Liver (tissue), 9 donors: ENCODE data around the gene WDR48. TPM values are rescaled to one million over a fixed set of nuclear protein-coding genes. Genes with fewer than 3 reads are reported as not detected.

Experiments
- DNase-seq: peaks from one replicate; pipeline ENCODE4 v3.0.0-alpha.2; 2017; ENCODE audit warnings: low spot score
- H3K27ac ChIP-seq, 2 donors: one replicate each; pipeline ENCODE4 v1.7.0; 2013; ENCODE audit warnings: inconsistent platforms in 2 of 2, low read length in 2 of 2, control low read depth in 1 of 2, low read depth in 1 of 2, mild to moderate bottlenecking in 1 of 2
- H3K27me3 ChIP-seq, 4 donors: one replicate each; pipeline versions ENCODE4 v1.6.1 to v1.7.0; 2013; ENCODE audit warnings: low read length in 3 of 4, inconsistent platforms in 1 of 4, mild to moderate bottlenecking in 1 of 4, moderate library complexity in 1 of 4; ENCODE audit not compliant: control insufficient read depth in 4 of 4, insufficient read depth in 4 of 4
- H3K36me3 ChIP-seq, 4 donors: one replicate each; pipeline versions ENCODE4 v1.6.1 to v1.7.0; 2013; ENCODE audit warnings: low read length in 3 of 4, mild to moderate bottlenecking in 3 of 4, low read depth in 1 of 4, moderate library complexity in 1 of 4; ENCODE audit not compliant: control insufficient read depth in 4 of 4, insufficient read depth in 3 of 4
- H3K4me1 ChIP-seq, 4 donors: one replicate each; pipeline versions ENCODE4 v1.6.1 to v1.7.0; 2013; ENCODE audit warnings: low read length in 3 of 4, mild to moderate bottlenecking in 3 of 4, moderate library complexity in 1 of 4; ENCODE audit not compliant: control insufficient read depth in 4 of 4, insufficient read depth in 4 of 4
- H3K4me3 ChIP-seq, 3 donors: one replicate each; pipeline versions ENCODE4 v1.6.1 to v1.7.0; 2013; ENCODE audit warnings: low read length in 3 of 3, control low read depth in 1 of 3, low read depth in 1 of 3, mild to moderate bottlenecking in 1 of 3
- H3K9ac ChIP-seq, 2 donors: one replicate each; pipeline ENCODE4 v1.7.0; 2013; ENCODE audit warnings: low read length in 2 of 2, mild to moderate bottlenecking in 2 of 2, moderate library complexity in 2 of 2, control low read depth in 1 of 2, low read depth in 1 of 2
- H3K9me3 ChIP-seq, 4 donors: one replicate each; pipeline versions ENCODE4 v1.6.1 to v1.7.0; 2013; ENCODE audit warnings: low read length in 3 of 4; ENCODE audit not compliant: control insufficient read depth in 4 of 4
- CTCF ChIP-seq: fragments of 150-350 bp; IDR thresholded peaks from 2 replicates; pipeline ENCODE4 v1.5.1; 2017; ENCODE audit warnings: improper control_type of control experiment, low read depth, low read length; ENCODE audit not compliant: missing input control
- EGR1 ChIP-seq, 2 donors: IDR thresholded peaks; 2 replicates each; pipeline ENCODE4 v1.6.1; 2016 to 2018; ENCODE audit warnings: antibody characterized with exemption in 2 of 2, low read depth in 2 of 2
- FOXA1 ChIP-seq: IDR thresholded peaks from 2 replicates; pipeline ENCODE4 v1.6.1; 2016; ENCODE audit warnings: antibody characterized with exemption
- FOXA2 ChIP-seq: IDR thresholded peaks from 2 replicates; pipeline ENCODE4 v1.6.1; 2016; ENCODE audit warnings: antibody characterized with exemption
- GABPA ChIP-seq, 2 donors: IDR thresholded peaks in 1 of 2; conservative IDR thresholded peaks in 1 of 2; 2 replicates each; pipeline ENCODE4 v1.6.1; 2016; ENCODE audit warnings: antibody characterized with exemption in 2 of 2, mild to moderate bottlenecking in 1 of 2, moderate library complexity in 1 of 2
- HNF4A ChIP-seq, 2 donors: conservative IDR thresholded peaks; 2 replicates each; pipeline ENCODE4 v1.6.1; 2016; ENCODE audit warnings: antibody characterized with exemption in 2 of 2, mild to moderate bottlenecking in 2 of 2
- MAX ChIP-seq: IDR thresholded peaks from 2 replicates; pipeline ENCODE4 v1.6.1; 2016; ENCODE audit warnings: antibody characterized with exemption
- NR2F2 ChIP-seq: IDR thresholded peaks from 2 replicates; pipeline ENCODE4 v1.6.1; 2016; ENCODE audit warnings: antibody characterized with exemption
- RAD21 ChIP-seq, 2 donors: IDR thresholded peaks; 2 replicates each; pipeline ENCODE4 v1.6.1; 2016; ENCODE audit warnings: antibody characterized with exemption in 2 of 2, mild to moderate bottlenecking in 2 of 2
- REST ChIP-seq: IDR thresholded peaks from 2 replicates; pipeline ENCODE4 v1.6.1; 2016; ENCODE audit warnings: antibody characterized with exemption, mild to moderate bottlenecking
- RXRA ChIP-seq, 2 donors: IDR thresholded peaks; 2 replicates each; pipeline ENCODE4 v1.6.1; 2017 to 2018; ENCODE audit warnings: antibody characterized with exemption in 2 of 2, mild to moderate bottlenecking in 1 of 2
- SP1 ChIP-seq: IDR thresholded peaks from 2 replicates; pipeline ENCODE4 v1.6.1; 2018; ENCODE audit warnings: antibody characterized with exemption, mild to moderate bottlenecking
- TAF1 ChIP-seq: conservative IDR thresholded peaks from 2 replicates; pipeline ENCODE4 v1.6.1; 2016; ENCODE audit warnings: antibody characterized with exemption, mild to moderate bottlenecking
- YY1 ChIP-seq: IDR thresholded peaks from 2 replicates; pipeline ENCODE4 v1.6.1; 2016; ENCODE audit warnings: antibody characterized with exemption, mild to moderate bottlenecking
- WGBS: extraction: QIAGEN DNeasy Blood & Tissue Kit; methylation state at CpG from one replicate; pipeline ENCODE4 v1.1.7; 2013; 5-methylcytosine and 5-hydroxymethylcytosine counted together
- polyA plus RNA-seq, 2 donors: library from polyadenylated mRNA; stranded (reverse) in 1 of 2; unstranded in 1 of 2; fragments of 200-250 nt in 1 of 2; fragments of >200 nt in 1 of 2; fragmentation: Nextera tagmentation in 1 of 2; extraction: Ambion mirVana in 1 of 2; gene quantifications; one replicate each; pipeline versions ENCODE4 v1.2.1 to v1.2.3, GENCODE V29; 2013 to 2015
- total RNA-seq, 2 donors: library from RNA; depleted of rRNA; stranded (reverse); fragments of >200 nt; gene quantifications; one replicate each; pipeline ENCODE4 v1.2.3, GENCODE V29; 2014
- TF ChIP-seq, protein P1 (sequence below): IDR thresholded peaks from 2 replicates; pipeline ENCODE4 v1.6.1; 2016; ENCODE audit warnings: antibody characterized with exemption
- TF ChIP-seq, protein P2 (sequence below): IDR thresholded peaks from 2 replicates; pipeline ENCODE4 v1.6.1; 2016; ENCODE audit warnings: antibody characterized with exemption
- donor health status: healthy.
- donor health status: healthy.
- donor health status: healthy.
- donor health status: healthy.
- donor health status: healthy.

The WDR48 gene
- total and polyA plus RNA-seq, 4 donors: 8.0 to 24.9 (median 16.5) TPM

GRCh38 chr3:39112535-39112934, 60.7 kb downstream of the WDR48 start:
- Histone ChIP-seq H3K9ac (no peak overlapping the region), H3K4me3 (no peak overlapping the region), H3K27me3 (no peaks in the 10 kb centered on the region), H3K4me1 (peaks cover 0 to 7% (median 6%) of the 10 kb centered on the region in 4 donors), H3K9me3 (no peaks in the 10 kb centered on the region), H3K36me3 (no peaks in the 10 kb centered on the region), H3K27ac (no peak overlapping the region)
- no peak for DNase-seq
- WGBS: 95% methylated on average over 2 of the region's 2 CpGs
- no peak for TF ChIP-seq RAD21 (IDR thresholded peaks at IDR 0.05)
- no peak for TF ChIP-seq TAF1
- TF ChIP-seq, protein P1, sequence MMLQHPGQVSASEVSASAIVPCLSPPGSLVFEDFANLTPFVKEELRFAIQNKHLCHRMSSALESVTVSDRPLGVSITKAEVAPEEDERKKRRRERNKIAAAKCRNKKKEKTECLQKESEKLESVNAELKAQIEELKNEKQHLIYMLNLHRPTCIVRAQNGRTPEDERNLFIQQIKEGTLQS: no peak
- TF ChIP-seq MAX: no peak
- TF ChIP-seq EGR1 (IDR thresholded peaks at IDR 0.05; ENCODE audit: low read depth in 2 of 2): no peak
- TF ChIP-seq SP1: no peak
- TF ChIP-seq YY1: no peak
- no peak for TF ChIP-seq FOXA1

GRCh38 chr3:39113291-39113690, 61.5 kb downstream of the WDR48 start:
- no peak for DNase-seq
- 95% methylated on average over 3 of the region's 3 CpGs for WGBS
- TF ChIP-seq RAD21 (IDR thresholded peaks at IDR 0.05): no peak

DNA sequence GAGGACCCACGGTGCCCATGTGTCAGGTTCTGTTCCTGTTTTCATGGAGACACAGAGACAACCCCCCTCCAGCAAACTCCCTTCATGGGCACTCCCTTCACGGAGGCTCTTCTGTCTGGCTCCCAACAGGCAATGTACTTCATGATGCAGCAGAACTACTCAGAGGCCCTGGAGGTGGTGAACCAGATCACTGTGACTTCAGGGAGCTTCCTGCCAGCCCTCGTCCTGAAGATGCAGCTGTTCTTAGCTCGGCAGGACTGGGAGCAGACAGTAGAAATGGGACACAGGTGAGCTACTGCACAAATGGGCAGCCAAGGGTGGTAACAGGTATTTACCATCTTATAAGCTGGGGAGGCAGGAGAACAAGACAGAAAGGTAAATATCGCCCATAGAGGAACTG, 62.6 kb downstream of the WDR48 start:
- Histone ChIP-seq H3K4me3 (no peak overlapping the region), H3K27me3 (no peaks in the 10 kb centered on the region), H3K36me3 (no peaks in the 10 kb centered on the region), H3K9ac (no peak overlapping the region), H3K9me3 (no peaks in the 10 kb centered on the region), H3K27ac (no peak overlapping the region), H3K4me1 (peaks cover 0 to 3% (median 0%) of the 10 kb centered on the region in 4 donors)
- DNase-seq: no peak
- 86% methylated on average over 5 of the region's 5 CpGs for WGBS
- TF ChIP-seq, protein P1: no peak
- TF ChIP-seq TAF1 (no peak), REST (no peak), RAD21 (IDR thresholded peaks at IDR 0.05) (no peak), YY1 (no peak), FOXA2 (no peak), EGR1 (IDR thresholded peaks at IDR 0.05; ENCODE audit: low read depth in 2 of 2) (no peak), NR2F2 (no peak), GABPA (IDR thresholded peaks at IDR 0.05 in 1 of 2, conservative IDR thresholded peaks at IDR 0.05 in 1 of 2) (no peak), RXRA (IDR thresholded peaks at IDR 0.05) (no peak), SP1 (no peak), FOXA1 (no peak), HNF4A (conservative IDR thresholded peaks at IDR 0.05) (no peak), CTCF (no peak)
- TF ChIP-seq, protein P2, sequence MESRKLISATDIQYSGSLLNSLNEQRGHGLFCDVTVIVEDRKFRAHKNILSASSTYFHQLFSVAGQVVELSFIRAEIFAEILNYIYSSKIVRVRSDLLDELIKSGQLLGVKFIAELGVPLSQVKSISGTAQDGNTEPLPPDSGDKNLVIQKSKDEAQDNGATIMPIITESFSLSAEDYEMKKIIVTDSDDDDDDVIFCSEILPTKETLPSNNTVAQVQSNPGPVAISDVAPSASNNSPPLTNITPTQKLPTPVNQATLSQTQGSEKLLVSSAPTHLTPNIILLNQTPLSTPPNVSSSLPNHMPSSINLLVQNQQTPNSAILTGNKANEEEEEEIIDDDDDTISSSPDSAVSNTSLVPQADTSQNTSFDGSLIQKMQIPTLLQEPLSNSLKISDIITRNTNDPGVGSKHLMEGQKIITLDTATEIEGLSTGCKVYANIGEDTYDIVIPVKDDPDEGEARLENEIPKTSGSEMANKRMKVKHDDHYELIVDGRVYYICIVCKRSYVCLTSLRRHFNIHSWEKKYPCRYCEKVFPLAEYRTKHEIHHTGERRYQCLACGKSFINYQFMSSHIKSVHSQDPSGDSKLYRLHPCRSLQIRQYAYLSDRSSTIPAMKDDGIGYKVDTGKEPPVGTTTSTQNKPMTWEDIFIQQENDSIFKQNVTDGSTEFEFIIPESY: no peak

More at GRCh38 chr3:39113291-39113690, 61.5 kb downstream of the WDR48 start:
- no peaks in the 10 kb centered on the region for H3K9me3 ChIP-seq
- H3K36me3 ChIP-seq: no peaks in the 10 kb centered on the region
- no peak overlapping the region for H3K4me3 ChIP-seq
- H3K4me1 ChIP-seq: peaks cover 0 to under 1% (median under 1%) of the 10 kb centered on the region in 4 donors
- no peak overlapping the region for H3K27ac ChIP-seq
- H3K27me3 ChIP-seq: no peaks in the 10 kb centered on the region
- H3K9ac ChIP-seq: no peak overlapping the region
